ENCODE results near the gene DCTN5.

DNA sequence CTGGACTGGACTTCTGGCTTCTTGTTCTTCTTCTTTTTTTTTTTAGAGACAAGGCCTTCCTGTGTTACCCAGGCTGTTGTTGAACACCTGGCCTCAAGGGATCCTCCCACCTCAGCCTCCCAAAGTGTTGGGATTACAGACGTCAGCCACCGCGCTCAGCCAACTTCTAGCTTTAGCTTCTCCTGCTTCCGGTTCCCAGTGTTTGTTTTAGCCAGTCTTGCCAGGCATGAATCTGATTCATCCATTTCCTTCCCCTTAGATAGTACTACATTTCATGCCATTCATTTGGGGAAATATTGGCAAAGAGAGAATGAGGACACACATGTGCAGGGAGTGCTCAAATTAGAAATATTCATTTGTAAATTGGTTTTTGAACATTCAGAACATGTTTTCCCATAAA, 33.1 kb upstream of the DCTN5 start:
- TF ChIP-seq, protein P1, sequence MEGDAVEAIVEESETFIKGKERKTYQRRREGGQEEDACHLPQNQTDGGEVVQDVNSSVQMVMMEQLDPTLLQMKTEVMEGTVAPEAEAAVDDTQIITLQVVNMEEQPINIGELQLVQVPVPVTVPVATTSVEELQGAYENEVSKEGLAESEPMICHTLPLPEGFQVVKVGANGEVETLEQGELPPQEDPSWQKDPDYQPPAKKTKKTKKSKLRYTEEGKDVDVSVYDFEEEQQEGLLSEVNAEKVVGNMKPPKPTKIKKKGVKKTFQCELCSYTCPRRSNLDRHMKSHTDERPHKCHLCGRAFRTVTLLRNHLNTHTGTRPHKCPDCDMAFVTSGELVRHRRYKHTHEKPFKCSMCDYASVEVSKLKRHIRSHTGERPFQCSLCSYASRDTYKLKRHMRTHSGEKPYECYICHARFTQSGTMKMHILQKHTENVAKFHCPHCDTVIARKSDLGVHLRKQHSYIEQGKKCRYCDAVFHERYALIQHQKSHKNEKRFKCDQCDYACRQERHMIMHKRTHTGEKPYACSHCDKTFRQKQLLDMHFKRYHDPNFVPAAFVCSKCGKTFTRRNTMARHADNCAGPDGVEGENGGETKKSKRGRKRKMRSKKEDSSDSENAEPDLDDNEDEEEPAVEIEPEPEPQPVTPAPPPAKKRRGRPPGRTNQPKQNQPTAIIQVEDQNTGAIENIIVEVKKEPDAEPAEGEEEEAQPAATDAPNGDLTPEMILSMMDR (IDR thresholded peaks at IDR 0.05): no peak
- no peak for TF ChIP-seq EP300 (IDR thresholded peaks at IDR 0.05)
- TF ChIP-seq POLR2A (IDR thresholded peaks at IDR 0.05): no peak
